Measurements from ENCODE around the gene IER5. TPM values are rescaled to one million over a fixed set of nuclear protein-coding genes. Genes with fewer than 3 reads are reported as not detected.

Gene IER5
- total RNA-seq, 1 experiment from 2014 or later, result 30.5 TPM

DNA sequence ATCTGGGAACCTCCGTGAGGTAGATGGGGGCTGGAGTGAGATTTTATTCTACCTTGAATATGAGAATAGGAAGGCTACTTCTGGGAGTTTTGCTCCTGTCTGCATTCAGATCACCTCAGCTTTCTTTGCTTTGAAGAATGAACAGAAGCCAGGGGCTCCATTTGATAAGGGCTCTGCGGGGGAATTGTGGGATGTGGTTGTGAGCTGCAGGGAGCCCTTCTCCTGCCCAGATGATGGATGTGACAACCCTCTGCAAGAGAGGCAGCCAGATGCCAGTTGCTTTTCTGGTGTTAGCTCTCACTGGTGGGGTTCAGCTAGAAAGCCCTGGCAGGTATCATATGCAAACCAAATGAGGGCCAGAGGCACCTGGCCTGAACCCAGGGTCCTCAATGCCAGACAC, 21.5 kb downstream of the IER5 start:
- Histone ChIP-seq H3K9ac (ENCODE audit: low read length) (no peak overlapping the region), H3K36me3 (ENCODE audit: control insufficient read depth in 1 of 2, insufficient read depth in 2 of 2, low read length in 2 of 2) (no peaks in the 10 kb centered on the region), H3K9me3 (ENCODE audit: control insufficient read depth in 1 of 2, insufficient read depth in 1 of 2, low read depth in 1 of 2, low read length in 2 of 2) (no peaks in the 10 kb centered on the region), H3K79me2 (ENCODE audit: insufficient read depth, low read length) (no peaks in the 10 kb centered on the region), H4K20me1 (ENCODE audit: insufficient read depth) (no peaks in the 10 kb centered on the region), H3K9me2 (ENCODE audit: insufficient read depth) (no peaks in the 10 kb centered on the region), H3K4me1 (ENCODE audit: control insufficient read depth in 1 of 2, insufficient read depth in 2 of 2, low read length in 2 of 2) (peaks cover 47 to 74% of the 10 kb centered on the region in 2 experiments), H3K4me3 (replicated peaks in 1 of 2; ENCODE audit: low read depth in 1 of 2, low read length in 2 of 2) (no peak overlapping the region), H3K27ac (ENCODE audit: low read depth, low read length) (no peak overlapping the region), H3K4me2 (ENCODE audit: low read length) (no peak overlapping the region), H2AFZ (ENCODE audit: low read depth, low read length, poor library complexity, severe bottlenecking) (no peak overlapping the region), H3K27me3 (ENCODE audit: insufficient read depth, low read length) (no peaks in the 10 kb centered on the region)
- intact Hi-C loops (cut with micrococcal nuclease), result no loop called here
- ChIA-PET RAD21 (ENCODE audit: low non-redundant PET in 1 of 2, low total read pairs in 2 of 2, uncharacterized antibody in 2 of 2, unreplicated experiment in 2 of 2) (no interaction called here), POLR2A (no interaction called here), CTCF (no interaction called here)
- BruUV-seq (replicated peaks), result no TSS peak
- ATAC-seq, result no peak
- TF ChIP-seq SP1 (IDR thresholded peaks at IDR 0.05; ENCODE audit: low read depth), result no peak
- TF ChIP-seq TCF7L2 (IDR thresholded peaks at IDR 0.05; ENCODE audit: borderline replicate concordance, extremely low read depth, insufficient read depth, insufficient read length), result no peak
- TF ChIP-seq SIN3A (IDR thresholded peaks at IDR 0.05; ENCODE audit: low read depth), result no peak
- TF ChIP-seq FOSL1 (IDR thresholded peaks at IDR 0.05; ENCODE audit: low read depth), result no peak
- TF ChIP-seq SRF (IDR thresholded peaks at IDR 0.05; ENCODE audit: low read depth), result no peak
- TF ChIP-seq, protein P1, sequence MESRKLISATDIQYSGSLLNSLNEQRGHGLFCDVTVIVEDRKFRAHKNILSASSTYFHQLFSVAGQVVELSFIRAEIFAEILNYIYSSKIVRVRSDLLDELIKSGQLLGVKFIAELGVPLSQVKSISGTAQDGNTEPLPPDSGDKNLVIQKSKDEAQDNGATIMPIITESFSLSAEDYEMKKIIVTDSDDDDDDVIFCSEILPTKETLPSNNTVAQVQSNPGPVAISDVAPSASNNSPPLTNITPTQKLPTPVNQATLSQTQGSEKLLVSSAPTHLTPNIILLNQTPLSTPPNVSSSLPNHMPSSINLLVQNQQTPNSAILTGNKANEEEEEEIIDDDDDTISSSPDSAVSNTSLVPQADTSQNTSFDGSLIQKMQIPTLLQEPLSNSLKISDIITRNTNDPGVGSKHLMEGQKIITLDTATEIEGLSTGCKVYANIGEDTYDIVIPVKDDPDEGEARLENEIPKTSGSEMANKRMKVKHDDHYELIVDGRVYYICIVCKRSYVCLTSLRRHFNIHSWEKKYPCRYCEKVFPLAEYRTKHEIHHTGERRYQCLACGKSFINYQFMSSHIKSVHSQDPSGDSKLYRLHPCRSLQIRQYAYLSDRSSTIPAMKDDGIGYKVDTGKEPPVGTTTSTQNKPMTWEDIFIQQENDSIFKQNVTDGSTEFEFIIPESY (IDR thresholded peaks at IDR 0.05; ENCODE audit: extremely low read depth, insufficient replicate concordance, low read length), result no peak
- no peak for TF ChIP-seq ZNF274 (IDR thresholded peaks at IDR 0.05; ENCODE audit: low read depth, low read length)
- no peak for TF ChIP-seq POLR2AphosphoS5 (IDR thresholded peaks at IDR 0.05; ENCODE audit: low read depth, low read length)
- no peak for TF ChIP-seq CBX3 (IDR thresholded peaks at IDR 0.05; ENCODE audit: low read depth)
- no peak for DNase-seq (ENCODE audit: low read depth, low spot score)
